ENCODE results near the gene GPR27. TPM values are rescaled to one million over a fixed set of nuclear protein-coding genes. Genes with fewer than 3 reads are reported as not detected.

The GPR27 gene
- total and polyA plus RNA-seq, 12 donors = 0.26 to 10.0 (median 5.5) TPM

- ATAC-seq (no peak), DNase-seq (no peak)
- H3K36me3 ChIP-seq = no peaks in the 10 kb centered on the region
- TF ChIP-seq CTCF (IDR thresholded peaks at IDR 0.05) = no peak
- peaks cover 4 to 75% (median 62%) of the 10 kb centered on the region in 7 donors for H3K27me3 ChIP-seq
- peaks cover 0 to 22% (median 7%) of the 10 kb centered on the region in 9 donors for H3K4me1 ChIP-seq
- intact Hi-C loops (cut with DNase I) = no loop called here
- H3K27ac ChIP-seq = no peak overlapping the region
- no peak overlapping the region for H3K4me3 ChIP-seq
- 50 to 53% methylated on average over 6 of the region's 6 CpGs for WGBS, 2 donors
- no peaks in the 10 kb centered on the region for H3K9me3 ChIP-seq
These were observed 32.9 kb downstream of the GPR27 start for GRCh38 chr3:71786551-71786950.

- Histone ChIP-seq H3K27me3 (peaks cover 4 to 66% (median 49%) of the 10 kb centered on the region in 7 donors), H3K27ac (no peak overlapping the region), H3K4me1 (peaks cover 0 to 22% (median 7%) of the 10 kb centered on the region in 9 donors), H3K9me3 (no peaks in the 10 kb centered on the region), H3K36me3 (no peaks in the 10 kb centered on the region), H3K4me3 (no peak overlapping the region)
- intact Hi-C loops (cut with DNase I) = no loop called here
- TF ChIP-seq CTCF (IDR thresholded peaks at IDR 0.05) = no peak
- ATAC-seq (no peak), DNase-seq (no peak)
- 89 to 91% methylated on average over 7 of the region's 7 CpGs for WGBS, 2 donors
These were observed 34.3 kb downstream of the GPR27 start for GRCh38 chr3:71787851-71788405.

- ATAC-seq (no peak), DNase-seq (no peak)
- Histone ChIP-seq H3K36me3 (no peaks in the 10 kb centered on the region), H3K4me3 (no peak overlapping the region), H3K27me3 (peaks cover 0 to 58% (median 32%) of the 10 kb centered on the region in 7 donors), H3K9me3 (no peaks in the 10 kb centered on the region), H3K27ac (no peak overlapping the region), H3K4me1 (peaks cover 0 to 13% (median 0%) of the 10 kb centered on the region in 9 donors)
- WGBS, 2 donors = 81 to 97% methylated on average over 1 of the region's 1 CpG
- TF ChIP-seq CTCF (IDR thresholded peaks at IDR 0.05) = no peak
- intact Hi-C loops (cut with DNase I) = no loop called here
These were observed 36.3 kb downstream of the GPR27 start for GRCh38 chr3:71789922-71790321.

GRCh38 chr3:71791634-71792033, 38.0 kb downstream of the GPR27 start:
- Histone ChIP-seq H3K27me3 (peaks cover 0 to 41% (median 15%) of the 10 kb centered on the region in 7 donors), H3K27ac (no peak overlapping the region), H3K9me3 (no peaks in the 10 kb centered on the region), H3K36me3 (no peaks in the 10 kb centered on the region), H3K4me3 (no peak overlapping the region), H3K4me1 (no peaks in the 10 kb centered on the region)
- WGBS, 2 donors = 83 to 90% methylated on average over 1 of the region's 1 CpG
- DNase-seq (no peak), ATAC-seq (no peak)
- intact Hi-C loops (cut with DNase I) = no loop called here
- TF ChIP-seq CTCF (IDR thresholded peaks at IDR 0.05) = no peak

Measured in heart right ventricle (tissue), 16 donors.